NCI-H446 treated with DMSO at 0.1 percent for 48 hours (cell line): ENCODE data around the gene S1PR5.
"Not testable (repeated sequence)": the region's sequence is repeated elsewhere in the genome, so short reads cannot be mapped to it uniquely, and the experiment has no call there.

Source experiments
- DNase-seq: peaks from one replicate; lab custom pipeline; 2025; lab: John Stamatoyannopoulos, UW

The S1PR5 gene

GRCh38 chr19:10544242-10544752, 27.1 kb upstream of the S1PR5 start:
- DNase-seq = no peak

GRCh38 chr19:10543420-10544241, 26.4 kb upstream of the S1PR5 start, which contains the start of gene ATG4D:
TSS of gene ATG4D (plus strand) at chr19:10543904. CDS start at chr19:10544091, 187 bp downstream.
- DNase-seq = peak; percentile 56

- DNase-seq = no peak
Observed at GRCh38 chr19:10543059-10543419, 25.8 kb upstream of the S1PR5 start.

GRCh38 chr19:10539016-10539415, 21.8 kb upstream of the S1PR5 start:
- not testable (repeated sequence) for DNase-seq

- DNase-seq = no peak
Observed at GRCh38 chr19:10538204-10538983, 21.1 kb upstream of the S1PR5 start.

GRCh38 chr19:10537668-10538067, 20.4 kb upstream of the S1PR5 start:
- DNase-seq = no peak

- no peak for DNase-seq
Observed at GRCh38 chr19:10535613-10536012, 18.4 kb upstream of the S1PR5 start.

- DNase-seq = no peak
Observed at GRCh38 chr19:10533646-10534386, 16.6 kb upstream of the S1PR5 start.

GRCh38 chr19:10532457-10532856, 15.2 kb upstream of the S1PR5 start:
- DNase-seq = no peak

GRCh38 chr19:10526887-10527286, 9.6 kb upstream of the S1PR5 start:
- DNase-seq = not testable (repeated sequence)

- DNase-seq = no peak
Observed at GRCh38 chr19:10525636-10526035, 8.4 kb upstream of the S1PR5 start.

- DNase-seq = no peak
Observed at GRCh38 chr19:10523135-10523636, 5.9 kb upstream of the S1PR5 start.

GRCh38 chr19:10521461-10522171, 4.4 kb upstream of the S1PR5 start:
- DNase-seq = no peak

- DNase-seq = no peak
Observed at GRCh38 chr19:10520652-10521318, 3.5 kb upstream of the S1PR5 start.

GRCh38 chr19:10519421-10519820, 2.2 kb upstream of the S1PR5 start:
- DNase-seq = no peak

- no peak for DNase-seq
Observed at GRCh38 chr19:10518444-10519361, 1.5 kb upstream of the S1PR5 start.

GRCh38 chr19:10517760-10518443, 655 bp upstream of the S1PR5 start:
- peak; percentile 22 for DNase-seq

- DNase-seq = no peak
Observed at GRCh38 chr19:10516671-10517286, 468 bp downstream of the S1PR5 start.

GRCh38 chr19:10516064-10516385, 1.2 kb downstream of the S1PR5 start:
- no peak for DNase-seq
